DOHH2 (cell line): ENCODE measurements around the gene ASMT.

Source experiments
- EZH2phosphoT487 ChIP-seq: fragments of 200-600 bp; sonication (generic); IDR thresholded peaks from 2 replicates; pipeline ENCODE4 v1.6.1; 2017; ENCODE audit warnings: borderline replicate concordance, mild to moderate bottlenecking, antibody characterized with exemption, low read length, moderate library complexity, mixed read lengths
- TF ChIP-seq, protein P1 (sequence below): fragments of 200-600 bp; sonication (generic); IDR thresholded peaks from one replicate; pipeline ENCODE4 v1.5.1; 2014; ENCODE audit warnings: antibody characterized with exemption, mild to moderate bottlenecking, low read depth, low read length; ENCODE audit not compliant: poor library complexity, severe bottlenecking

DNA sequence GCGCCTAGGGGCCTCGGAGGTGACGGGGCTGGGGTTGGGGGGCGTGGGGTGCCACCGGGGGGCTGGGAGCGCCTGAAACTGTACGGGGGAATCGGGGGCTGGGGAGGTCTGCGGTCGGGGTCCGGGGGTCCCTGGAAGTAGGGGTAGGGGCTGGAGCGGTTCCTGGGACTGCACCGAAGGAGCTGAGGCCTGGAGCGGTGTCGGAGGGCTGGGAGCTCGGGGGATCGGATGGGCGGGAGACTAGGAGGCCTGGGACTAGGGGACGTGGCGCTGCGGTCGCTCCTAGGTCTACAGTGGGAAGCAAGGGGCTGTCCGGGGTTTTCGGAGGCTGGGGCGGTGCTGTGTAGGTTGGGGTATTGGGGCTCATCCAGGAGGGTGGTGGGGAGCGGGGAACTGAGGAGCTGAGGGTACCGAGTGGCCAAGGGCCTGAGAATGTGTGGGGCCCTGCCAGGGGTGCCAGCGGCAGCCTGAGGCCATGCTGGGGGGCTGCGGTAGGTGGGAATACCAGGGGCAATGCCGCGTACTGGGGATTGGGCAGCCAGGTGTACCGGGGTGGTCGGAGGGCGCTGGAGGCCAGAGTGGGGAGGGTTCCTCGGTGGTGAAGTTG is 22.9 kb upstream of the ASMT start:
- TF ChIP-seq, protein P1, sequence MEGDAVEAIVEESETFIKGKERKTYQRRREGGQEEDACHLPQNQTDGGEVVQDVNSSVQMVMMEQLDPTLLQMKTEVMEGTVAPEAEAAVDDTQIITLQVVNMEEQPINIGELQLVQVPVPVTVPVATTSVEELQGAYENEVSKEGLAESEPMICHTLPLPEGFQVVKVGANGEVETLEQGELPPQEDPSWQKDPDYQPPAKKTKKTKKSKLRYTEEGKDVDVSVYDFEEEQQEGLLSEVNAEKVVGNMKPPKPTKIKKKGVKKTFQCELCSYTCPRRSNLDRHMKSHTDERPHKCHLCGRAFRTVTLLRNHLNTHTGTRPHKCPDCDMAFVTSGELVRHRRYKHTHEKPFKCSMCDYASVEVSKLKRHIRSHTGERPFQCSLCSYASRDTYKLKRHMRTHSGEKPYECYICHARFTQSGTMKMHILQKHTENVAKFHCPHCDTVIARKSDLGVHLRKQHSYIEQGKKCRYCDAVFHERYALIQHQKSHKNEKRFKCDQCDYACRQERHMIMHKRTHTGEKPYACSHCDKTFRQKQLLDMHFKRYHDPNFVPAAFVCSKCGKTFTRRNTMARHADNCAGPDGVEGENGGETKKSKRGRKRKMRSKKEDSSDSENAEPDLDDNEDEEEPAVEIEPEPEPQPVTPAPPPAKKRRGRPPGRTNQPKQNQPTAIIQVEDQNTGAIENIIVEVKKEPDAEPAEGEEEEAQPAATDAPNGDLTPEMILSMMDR: no peak
- no peak for TF ChIP-seq EZH2phosphoT487
